IPS-15b (cell line): ENCODE measurements around the gene MYH6.

Experiments used
- H3K27me3 ChIP-seq: one replicate; pipeline ENCODE4 v1.6.1; 2013; ENCODE audit warnings: low read length; ENCODE audit not compliant: control insufficient read depth, insufficient read depth
- H3K36me3 ChIP-seq: one replicate; pipeline ENCODE4 v1.6.1; 2013; ENCODE audit warnings: low read length; ENCODE audit not compliant: control insufficient read depth, insufficient read depth
- H3K4me1 ChIP-seq: one replicate; pipeline ENCODE4 v1.6.1; 2013; ENCODE audit warnings: mild to moderate bottlenecking, low read length; ENCODE audit not compliant: control insufficient read depth, insufficient read depth
- H3K4me3 ChIP-seq: one replicate; pipeline ENCODE4 v1.5.1; 2013; ENCODE audit warnings: low read depth, low read length
- H3K9ac ChIP-seq: one replicate; pipeline ENCODE4 v1.6.1; 2013; ENCODE audit warnings: low read depth, mild to moderate bottlenecking, low read length
- H3K9me3 ChIP-seq: one replicate; pipeline ENCODE4 v1.6.1; 2013; ENCODE audit warnings: mild to moderate bottlenecking, low read length; ENCODE audit not compliant: control insufficient read depth, insufficient read depth

Gene MYH6

GRCh38 chr14:23378612-23379220 is 29.4 kb downstream of the MYH6 start:
- Histone ChIP-seq H3K4me3 (no peak overlapping the region), H3K27me3 (peaks cover 25% of the 10 kb centered on the region), H3K9me3 (no peaks in the 10 kb centered on the region), H3K9ac (no peak overlapping the region), H3K36me3 (no peaks in the 10 kb centered on the region), H3K4me1 (peaks cover 2% of the 10 kb centered on the region)

GRCh38 chr14:23377573-23378563 is 30.2 kb downstream of the MYH6 start:
- no peak overlapping the region for H3K9ac ChIP-seq
- H3K27me3 ChIP-seq: peaks cover 25% of the 10 kb centered on the region
- H3K4me1 ChIP-seq: peaks cover 2% of the 10 kb centered on the region
- H3K36me3 ChIP-seq: no peaks in the 10 kb centered on the region
- no peaks in the 10 kb centered on the region for H3K9me3 ChIP-seq
- H3K4me3 ChIP-seq: no peak overlapping the region

- no peak overlapping the region for H3K9ac ChIP-seq
- peaks cover 25% of the 10 kb centered on the region for H3K27me3 ChIP-seq
- no peaks in the 10 kb centered on the region for H3K36me3 ChIP-seq
- no peak overlapping the region for H3K4me3 ChIP-seq
- H3K4me1 ChIP-seq: peaks cover 2% of the 10 kb centered on the region
- H3K9me3 ChIP-seq: no peaks in the 10 kb centered on the region
These were observed 30.9 kb downstream of the MYH6 start for GRCh38 chr14:23377198-23377550.

- H3K27me3 ChIP-seq: peaks cover 27% of the 10 kb centered on the region
- no peaks in the 10 kb centered on the region for H3K9me3 ChIP-seq
- no peaks in the 10 kb centered on the region for H3K36me3 ChIP-seq
- peak within 1 kb of the TSS; percentile 15 for H3K4me3 ChIP-seq
- H3K4me1 ChIP-seq: peaks cover 2% of the 10 kb centered on the region
- H3K9ac ChIP-seq: no peak within 1 kb of the TSS
These were observed 31.4 kb downstream of the MYH6 start, which contains the start of gene CMTM5 for GRCh38 chr14:23376482-23377197. Gene CMTM5 (plus strand): TSS chr14:23377046. CDS start chr14:23377252, 206 bp downstream.

GRCh38 chr14:23375527-23376251 is 32.4 kb downstream of the MYH6 start:
- H3K9ac ChIP-seq: no peak overlapping the region
- no peaks in the 10 kb centered on the region for H3K9me3 ChIP-seq
- peaks cover 35% of the 10 kb centered on the region for H3K27me3 ChIP-seq
- H3K36me3 ChIP-seq: no peaks in the 10 kb centered on the region
- peaks cover 2% of the 10 kb centered on the region for H3K4me1 ChIP-seq
- H3K4me3 ChIP-seq: no peak overlapping the region

- Histone ChIP-seq H3K4me3 (no peak overlapping the region), H3K9me3 (no peaks in the 10 kb centered on the region), H3K9ac (no peak overlapping the region), H3K27me3 (peaks cover 45% of the 10 kb centered on the region), H3K4me1 (no peaks in the 10 kb centered on the region), H3K36me3 (no peaks in the 10 kb centered on the region)
These were observed 35.0 kb downstream of the MYH6 start for GRCh38 chr14:23373041-23373440.

GRCh38 chr14:23372509-23372908 is 35.6 kb downstream of the MYH6 start, which contains the start of gene IL25:
Gene IL25 (plus strand): TSS chr14:23372809.
- no peak within 1 kb of the TSS for H3K9ac ChIP-seq
- no peaks in the 10 kb centered on the region for H3K4me1 ChIP-seq
- H3K36me3 ChIP-seq: no peaks in the 10 kb centered on the region
- H3K4me3 ChIP-seq: no peak within 1 kb of the TSS
- peaks cover 45% of the 10 kb centered on the region for H3K27me3 ChIP-seq
- H3K9me3 ChIP-seq: no peaks in the 10 kb centered on the region

GRCh38 chr14:23371865-23372264 is 36.2 kb downstream of the MYH6 start:
- H3K4me1 ChIP-seq: peaks cover under 1% of the 10 kb centered on the region
- no peak overlapping the region for H3K9ac ChIP-seq
- no peaks in the 10 kb centered on the region for H3K9me3 ChIP-seq
- no peak overlapping the region for H3K4me3 ChIP-seq
- H3K27me3 ChIP-seq: peaks cover 48% of the 10 kb centered on the region
- no peaks in the 10 kb centered on the region for H3K36me3 ChIP-seq

- H3K27me3 ChIP-seq: peaks cover 47% of the 10 kb centered on the region
- no peaks in the 10 kb centered on the region for H3K9me3 ChIP-seq
- H3K36me3 ChIP-seq: no peaks in the 10 kb centered on the region
- H3K4me1 ChIP-seq: peaks cover 3% of the 10 kb centered on the region
- no peak overlapping the region for H3K4me3 ChIP-seq
- H3K9ac ChIP-seq: no peak overlapping the region
These were observed 37.9 kb downstream of the MYH6 start for GRCh38 chr14:23370221-23370620.

- H3K9me3 ChIP-seq: no peaks in the 10 kb centered on the region
- peak overlapping the region; percentile 2 for H3K9ac ChIP-seq
- peaks cover 47% of the 10 kb centered on the region for H3K27me3 ChIP-seq
- peak overlapping the region; percentile 40 for H3K4me3 ChIP-seq
- H3K36me3 ChIP-seq: no peaks in the 10 kb centered on the region
- peaks cover 10% of the 10 kb centered on the region for H3K4me1 ChIP-seq
These were observed 41.6 kb downstream of the MYH6 start for GRCh38 chr14:23366426-23366921.
